GM12878 (cell line): ENCODE data around the gene ARHGEF37. TPM values are rescaled to one million over a fixed set of nuclear protein-coding genes. Genes with fewer than 3 reads are reported as not detected.

ENCODE experiments used
- CREM ChIP-seq: IDR thresholded peaks from 2 replicates; pipeline ENCODE4 v1.6.1; 2014; ENCODE audit warnings: antibody characterized with exemption, low read depth
- E2F8 ChIP-seq: fragments of 450-650 bp; IDR thresholded peaks from 2 replicates; pipeline ENCODE4 v1.6.1; 2018; ENCODE audit warnings: mild to moderate bottlenecking, low read depth, moderate library complexity; ENCODE audit not compliant: partially characterized antibody
- ESRRA ChIP-seq: IDR thresholded peaks from 2 replicates; pipeline ENCODE4 v1.6.1; 2012; ENCODE audit warnings: mild to moderate bottlenecking, low read length, improper control_type of control experiment
- HCFC1 ChIP-seq: fragments of 150-350 bp; IDR thresholded peaks from 2 replicates; pipeline ENCODE4 v1.6.1; 2014; ENCODE audit warnings: low read length
- HDAC6 ChIP-seq: fragments of 200-600 bp; sonication (generic); IDR thresholded peaks from one replicate; pipeline ENCODE4 v1.8.0; 2017; ENCODE audit warnings: antibody characterized with exemption; ENCODE audit not compliant: unreplicated experiment
- MAX ChIP-seq: IDR thresholded peaks from 2 replicates; pipeline ENCODE4 v1.6.1; 2012; ENCODE audit warnings: low read depth, low read length, improper control_type of control experiment
- SMARCA5 ChIP-seq: fragments of 450-650 bp; IDR thresholded peaks from 2 replicates; pipeline ENCODE4 v1.6.1; 2017; ENCODE audit warnings: mild to moderate bottlenecking
- ZNF24 ChIP-seq: fragments of 450-650 bp; IDR thresholded peaks from 2 replicates; pipeline ENCODE4 v1.6.1; 2017; ENCODE audit warnings: antibody characterized with exemption, mild to moderate bottlenecking
- ZNF274 ChIP-seq: IDR thresholded peaks from one replicate; pipeline ENCODE4 v1.8.0; 2011; ENCODE audit not compliant: insufficient read length, insufficient read depth
- polyA plus RNA-seq, 11 experiments: library from polyadenylated mRNA; depleted of rRNA in 4 of 11; unstranded in 6 of 11; stranded (reverse) in 5 of 11; fragments of >200 nt; fragmentation: Nextera tagmentation in 4 of 11; fragmentation: Illumina TruSeq in 1 of 11; extraction: Ambion mirVana in 4 of 11; extraction: Trizol in 1 of 11; gene quantifications; 1 replicate in 1 of 11; 2 replicates in 10 of 11; pipeline versions ENCODE4 v1.2.1 to v1.2.3, GENCODE V29; 2011 to 2016; ENCODE audit warnings: inconsistent platforms in 2 of 11, missing spikeins in 2 of 11, low read depth in 1 of 11
- total RNA-seq, 4 experiments: library from RNA; depleted of rRNA in 3 of 4; stranded (reverse); fragments of >200 nt in 3 of 4; fragmentation: Illumina TruSeq in 1 of 4; extraction: Trizol in 1 of 4; gene quantifications; 2 replicates each; pipeline versions ENCODE4 v1.2.1 to v1.2.3, GENCODE V29; 2013 to 2021

Gene ARHGEF37
- total and polyA plus RNA-seq, 10 of the 15 experiments (the other 5 are each of a cell fraction or from before 2014, with no cell fraction given), result 0.16 to 1.1 (median 0.63) TPM

GRCh38 chr5:149605998-149606724, 24.9 kb downstream of the ARHGEF37 start (continued):
- TF ChIP-seq ESRRA (no peak), HCFC1 (no peak), MAX (no peak), ZNF24 (no peak), E2F8 (no peak), HDAC6 (no peak), CREM (no peak), SMARCA5 (peak; percentile 7; the same call in 1 of the 2 replicates), ZNF274 (no peak)
